BJ (cell line): ENCODE measurements around the gene ZDHHC20. TPM values are rescaled to one million over a fixed set of nuclear protein-coding genes. Genes with fewer than 3 reads are reported as not detected.
"Not testable (repeated sequence)": the region's sequence is repeated elsewhere in the genome, so short reads cannot be mapped to it uniquely, and the experiment has no call there.

Experiments
- CTCF ChIA-PET: fragments of 350-600 bp; formaldehyde crosslinking; extraction: SDS; loops from one replicate; lab custom pipeline; 2021; ENCODE audit warnings: antibody characterized with exemption, inconsistent platforms; lab: Yijun Ruan, JAX
- POLR2A ChIA-PET: fragments of 300-600 bp; sonication (Branson Sonifier 250); formaldehyde crosslinking; extraction: SDS; loops from one replicate; lab custom pipeline; 2021; ENCODE audit warnings: antibody characterized with exemption; lab: Charles Lee
- DNase-seq: peaks from one replicate; pipeline ENCODE4 v3.0.0-alpha.2; 2011; ENCODE audit warnings: low read depth
- H3K27me3 ChIP-seq: 2 replicates; pipeline ENCODE4 v1.6.0; 2011; ENCODE audit warnings: low read length; ENCODE audit not compliant: control insufficient read depth, insufficient read depth
- H3K36me3 ChIP-seq: 2 replicates; pipeline ENCODE4 v1.5.1; 2011; ENCODE audit warnings: low read length; ENCODE audit not compliant: control insufficient read depth, insufficient read depth
- H3K4me3 ChIP-seq: 2 replicates; pipeline ENCODE4 v1.5.1; 2011; ENCODE audit warnings: low read depth, mild to moderate bottlenecking, control low read depth, low read length
- polyA plus RNA-seq: library from polyadenylated mRNA; depleted of rRNA; stranded (reverse); fragments of >200 nt; gene quantifications from 2 replicates; pipeline ENCODE4 v1.2.3, GENCODE V29; 2011
- TF ChIP-seq, protein P1 (sequence below): IDR thresholded peaks from 2 replicates; pipeline ENCODE4 v1.5.1; 2011; ENCODE audit warnings: low read depth, mild to moderate bottlenecking, control low read depth, inconsistent platforms, low read length, moderate library complexity; ENCODE audit not compliant: insufficient read depth

Gene ZDHHC20
- polyA plus RNA-seq, 1 experiment = 20.2 TPM

DNA sequence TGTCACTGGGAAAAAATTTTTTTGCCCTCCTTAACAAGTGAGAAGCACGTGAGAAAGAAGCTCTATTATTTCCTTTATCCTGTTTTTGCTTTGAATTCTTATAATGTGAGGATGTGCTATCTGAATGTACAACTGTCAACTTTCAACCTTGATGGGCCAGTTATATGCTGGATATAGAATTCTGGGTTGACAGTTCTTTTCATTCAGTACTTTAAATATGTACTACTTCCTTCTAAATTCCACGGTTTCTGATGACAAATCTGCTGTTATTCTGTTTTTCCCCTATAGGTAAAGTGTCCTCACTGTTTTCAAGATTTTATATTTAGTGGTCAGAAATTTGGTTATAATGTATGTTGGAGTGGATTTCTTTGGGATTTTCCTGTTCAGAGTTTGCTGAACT, 29.9 kb downstream of the ZDHHC20 start:
- TF ChIP-seq, protein P1, sequence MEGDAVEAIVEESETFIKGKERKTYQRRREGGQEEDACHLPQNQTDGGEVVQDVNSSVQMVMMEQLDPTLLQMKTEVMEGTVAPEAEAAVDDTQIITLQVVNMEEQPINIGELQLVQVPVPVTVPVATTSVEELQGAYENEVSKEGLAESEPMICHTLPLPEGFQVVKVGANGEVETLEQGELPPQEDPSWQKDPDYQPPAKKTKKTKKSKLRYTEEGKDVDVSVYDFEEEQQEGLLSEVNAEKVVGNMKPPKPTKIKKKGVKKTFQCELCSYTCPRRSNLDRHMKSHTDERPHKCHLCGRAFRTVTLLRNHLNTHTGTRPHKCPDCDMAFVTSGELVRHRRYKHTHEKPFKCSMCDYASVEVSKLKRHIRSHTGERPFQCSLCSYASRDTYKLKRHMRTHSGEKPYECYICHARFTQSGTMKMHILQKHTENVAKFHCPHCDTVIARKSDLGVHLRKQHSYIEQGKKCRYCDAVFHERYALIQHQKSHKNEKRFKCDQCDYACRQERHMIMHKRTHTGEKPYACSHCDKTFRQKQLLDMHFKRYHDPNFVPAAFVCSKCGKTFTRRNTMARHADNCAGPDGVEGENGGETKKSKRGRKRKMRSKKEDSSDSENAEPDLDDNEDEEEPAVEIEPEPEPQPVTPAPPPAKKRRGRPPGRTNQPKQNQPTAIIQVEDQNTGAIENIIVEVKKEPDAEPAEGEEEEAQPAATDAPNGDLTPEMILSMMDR = no peak
- Histone ChIP-seq H3K27me3 (no peaks in the 10 kb centered on the region), H3K36me3 (peaks cover 2% of the 10 kb centered on the region; the same call in 1 of the 2 replicates), H3K4me3 (no peak overlapping the region)
- POLR2A ChIA-PET = no interaction called here
- no peak for DNase-seq
- CTCF ChIA-PET = no interaction called here

DNA sequence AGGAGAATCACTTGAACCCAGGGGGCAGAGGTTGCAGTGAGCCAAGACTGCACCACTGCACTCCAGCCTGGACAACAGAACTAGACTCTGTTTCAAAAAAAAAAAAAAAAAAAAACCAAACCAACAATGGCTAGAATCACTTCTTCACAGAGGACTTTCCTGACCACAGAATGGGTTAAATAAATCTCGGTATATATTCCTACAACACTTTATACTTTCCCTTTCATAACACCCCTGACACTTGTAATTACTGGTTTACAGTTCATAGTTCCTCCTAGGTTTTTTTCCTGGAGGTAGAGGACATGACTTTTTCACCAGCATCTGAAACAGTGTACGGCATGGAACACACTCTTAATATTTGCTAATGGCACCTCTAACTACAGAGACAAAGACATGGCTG, 31.4 kb downstream of the ZDHHC20 start:
- no peaks in the 10 kb centered on the region for H3K27me3 ChIP-seq
- ChIA-PET POLR2A (no interaction called here), CTCF (no interaction called here)
- TF ChIP-seq, protein P1 = no peak
- H3K36me3 ChIP-seq = peaks cover 2% of the 10 kb centered on the region; the same call in 1 of the 2 replicates
- DNase-seq = no peak
- H3K4me3 ChIP-seq = no peak overlapping the region

DNA sequence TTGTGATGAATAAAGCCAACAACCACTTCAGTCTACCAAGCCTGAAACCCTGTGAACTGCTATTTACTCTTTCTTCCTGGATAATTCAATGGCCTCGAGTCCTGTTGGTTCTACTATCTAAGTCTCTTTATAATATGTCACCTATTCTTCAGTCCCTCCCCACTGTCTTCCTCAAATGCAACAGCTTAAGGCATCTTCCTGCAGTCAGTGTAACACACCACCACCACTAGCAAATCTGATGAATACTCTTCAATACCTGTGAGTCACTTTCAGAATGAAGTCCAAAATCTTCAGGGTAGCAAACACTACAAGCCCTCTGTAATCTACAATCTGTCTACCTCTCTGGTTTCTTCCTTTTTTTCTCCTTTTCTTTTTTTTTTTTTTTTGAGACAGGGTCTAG, 32.9 kb downstream of the ZDHHC20 start:
- CTCF ChIA-PET = no interaction called here
- no peak overlapping the region for H3K4me3 ChIP-seq
- peaks cover 2% of the 10 kb centered on the region; the same call in 1 of the 2 replicates for H3K36me3 ChIP-seq
- TF ChIP-seq, protein P1 = no peak
- no peak for DNase-seq
- H3K27me3 ChIP-seq = no peaks in the 10 kb centered on the region
- POLR2A ChIA-PET = no interaction called here

DNA sequence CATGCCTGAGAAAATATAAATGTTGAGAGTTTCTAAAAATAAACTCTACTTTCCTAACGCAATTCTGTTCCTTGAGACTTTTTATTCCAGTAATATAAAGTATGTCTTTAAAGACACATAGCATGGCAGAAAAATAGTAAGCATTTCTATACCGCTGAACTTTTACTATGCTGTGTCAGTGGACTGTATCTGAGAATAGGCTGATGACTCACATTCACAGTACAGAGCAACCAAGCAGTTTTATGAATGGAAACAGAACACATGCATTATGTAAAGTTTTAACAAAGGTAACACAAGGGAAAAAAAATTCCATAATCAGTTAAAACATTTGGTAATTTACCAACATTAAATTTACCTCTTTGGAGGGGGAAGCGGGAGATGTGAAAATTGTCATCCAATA, 38.4 kb downstream of the ZDHHC20 start:
- CTCF ChIA-PET = interaction anchor here (0.7 kb wide), 1 partner anchor 15 kb away, joined by 3 read pairs; no protein-coding TSS in a partner anchor
- DNase-seq = no peak

DNA sequence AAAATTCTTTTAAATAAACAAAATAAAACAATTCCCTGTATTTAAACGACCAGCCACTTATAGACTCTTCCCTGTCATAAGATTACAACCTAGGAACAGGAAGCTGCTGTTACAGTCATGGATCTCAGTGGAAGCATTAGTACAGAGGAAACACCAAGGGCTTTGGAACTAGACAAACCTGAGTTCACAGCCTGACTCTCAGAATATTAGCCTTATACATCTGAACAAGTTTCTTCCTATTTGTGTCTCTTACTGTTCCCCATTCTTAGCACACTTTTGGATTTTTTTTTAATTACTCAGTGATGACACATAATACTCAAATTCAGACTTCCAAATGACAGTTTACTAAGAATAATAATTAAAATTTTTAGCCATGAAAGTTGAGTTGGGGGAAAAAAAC, 46.1 kb downstream of the ZDHHC20 start:
- DNase-seq = no peak
- H3K4me3 ChIP-seq = no peak overlapping the region
- POLR2A ChIA-PET = interaction anchor here (0.7 kb wide), 1 partner anchor 535 kb away, joined by 21 read pairs; no protein-coding TSS in a partner anchor
- no peaks in the 10 kb centered on the region for H3K27me3 ChIP-seq
- TF ChIP-seq, protein P1 = no peak
- CTCF ChIA-PET = no interaction called here
- peaks cover 6% of the 10 kb centered on the region for H3K36me3 ChIP-seq

More for the DNA sequence above, 38.4 kb downstream of the ZDHHC20 start:
- POLR2A ChIA-PET = no interaction called here
- Histone ChIP-seq H3K36me3 (no peaks in the 10 kb centered on the region), H3K4me3 (no peak overlapping the region), H3K27me3 (no peaks in the 10 kb centered on the region)
- TF ChIP-seq, protein P1 = no peak

DNA sequence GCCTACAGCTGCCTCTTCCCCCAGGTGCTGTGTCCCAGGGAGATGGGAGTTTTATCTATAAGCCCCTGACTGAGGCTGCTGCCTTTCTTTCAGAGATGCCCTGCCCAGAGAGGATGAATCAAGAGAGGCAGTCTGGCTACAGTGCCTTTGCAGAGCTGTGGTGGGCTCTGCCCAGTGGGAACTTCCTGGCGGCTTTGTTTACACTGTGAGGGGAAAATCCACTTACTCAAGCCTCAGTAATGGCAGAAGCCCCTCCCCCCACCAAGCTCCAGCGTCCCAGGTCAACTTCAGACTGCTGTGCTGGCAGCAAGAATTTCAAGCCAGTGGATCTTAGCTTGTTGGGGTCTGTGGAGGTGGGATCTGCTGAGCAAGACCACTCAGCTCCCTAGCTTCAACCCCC, 48.6 kb downstream of the ZDHHC20 start:
- CTCF ChIA-PET = interaction anchor here (1.0 kb wide), 2 partner anchors 66 to 113 kb away, joined by 3 to 4 read pairs; no protein-coding TSS in a partner anchor
- H3K4me3 ChIP-seq, H3K36me3 ChIP-seq, DNase-seq, H3K27me3 ChIP-seq, POLR2A ChIA-PET: not testable (repeated sequence)
